Calu3 (cell line): Measurements from ENCODE around the gene PHKA2. TPM values are rescaled to one million over a fixed set of nuclear protein-coding genes. Genes with fewer than 3 reads are reported as not detected.

Experiments used
- BruUV-seq: library from RNA; stranded (reverse); fragments of 400-500 nt; replicated peaks from 2 replicates; lab custom pipeline; 2021; lab: Mats Ljungman, UMichigan
- CTCF ChIA-PET: fragments of 300-600 bp; sonication (Branson Sonifier 250); formaldehyde crosslinking; loops from one replicate; lab custom pipeline; 2022; ENCODE audit warnings: antibody characterized with exemption; lab: Charles Lee
- DNase-seq: peaks from one replicate; pipeline ENCODE4 v3.0.0; 2022
- H3K27ac Mint-ChIP-seq: one replicate; pipeline ENCODE4 v1.8.0; 2022; ENCODE audit warnings: mixed read lengths; ENCODE audit not compliant: unreplicated experiment
- H3K27me3 Mint-ChIP-seq: one replicate; pipeline ENCODE4 v1.8.0; 2022; ENCODE audit warnings: mixed read lengths; ENCODE audit not compliant: unreplicated experiment
- H3K36me3 Mint-ChIP-seq: one replicate; pipeline ENCODE4 v1.8.0; 2022; ENCODE audit warnings: mild to moderate bottlenecking, moderate library complexity, mixed read lengths; ENCODE audit not compliant: insufficient read depth, unreplicated experiment
- H3K4me1 Mint-ChIP-seq: one replicate; pipeline ENCODE4 v1.8.0; 2022; ENCODE audit warnings: mild to moderate bottlenecking, low read depth, mixed read lengths; ENCODE audit not compliant: unreplicated experiment
- H3K4me3 Mint-ChIP-seq: one replicate; pipeline ENCODE4 v1.8.0; 2022; ENCODE audit warnings: mild to moderate bottlenecking, low read depth, moderate library complexity, mixed read lengths; ENCODE audit not compliant: unreplicated experiment
- H3K9me3 Mint-ChIP-seq: one replicate; pipeline ENCODE4 v1.8.0; 2022; ENCODE audit warnings: low read depth, mixed read lengths; ENCODE audit not compliant: unreplicated experiment
- intact Hi-C: fragments of 100-400 bp; cut with micrococcal nuclease; formaldehyde crosslinking; loops from one replicate; pipeline ENCODE4 v1.10.0; 2022; ENCODE audit not compliant: unreplicated experiment
- total RNA-seq: library from RNA; stranded (reverse); gene quantifications from 2 replicates; pipeline ENCODE4 v1.2.3, GENCODE V29; 2022
- TF ChIP-seq, protein P1 (sequence below): fragments of 200-600 bp; IDR thresholded peaks from one replicate; pipeline ENCODE4 v1.8.0; 2022; ENCODE audit warnings: antibody characterized with exemption; ENCODE audit not compliant: unreplicated experiment

The PHKA2 gene
- total RNA-seq, 1 experiment from 2014 or later, result 47.6 TPM

DNA sequence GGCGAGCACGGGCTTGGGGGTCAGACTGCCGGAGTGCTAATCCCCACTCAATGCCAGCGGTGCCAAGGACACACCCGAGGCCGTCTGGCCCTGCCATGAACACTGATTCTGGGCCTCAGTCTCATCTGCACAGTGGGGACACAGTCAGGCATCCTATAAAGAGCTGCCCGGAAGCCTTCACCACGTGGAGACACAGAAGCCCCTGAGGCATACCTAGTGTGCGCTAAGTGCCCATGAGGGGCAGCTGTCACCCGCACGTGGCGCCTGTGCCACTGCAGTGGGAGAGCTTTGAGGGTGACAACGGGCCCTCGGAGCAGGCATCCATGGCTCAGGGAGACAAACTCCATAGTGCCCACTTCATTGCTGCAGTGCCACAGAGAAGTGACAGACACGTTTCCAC lies 86.3 kb downstream of the PHKA2 start:
- no peaks in the 10 kb centered on the region for H3K9me3 Mint-ChIP-seq

DNA sequence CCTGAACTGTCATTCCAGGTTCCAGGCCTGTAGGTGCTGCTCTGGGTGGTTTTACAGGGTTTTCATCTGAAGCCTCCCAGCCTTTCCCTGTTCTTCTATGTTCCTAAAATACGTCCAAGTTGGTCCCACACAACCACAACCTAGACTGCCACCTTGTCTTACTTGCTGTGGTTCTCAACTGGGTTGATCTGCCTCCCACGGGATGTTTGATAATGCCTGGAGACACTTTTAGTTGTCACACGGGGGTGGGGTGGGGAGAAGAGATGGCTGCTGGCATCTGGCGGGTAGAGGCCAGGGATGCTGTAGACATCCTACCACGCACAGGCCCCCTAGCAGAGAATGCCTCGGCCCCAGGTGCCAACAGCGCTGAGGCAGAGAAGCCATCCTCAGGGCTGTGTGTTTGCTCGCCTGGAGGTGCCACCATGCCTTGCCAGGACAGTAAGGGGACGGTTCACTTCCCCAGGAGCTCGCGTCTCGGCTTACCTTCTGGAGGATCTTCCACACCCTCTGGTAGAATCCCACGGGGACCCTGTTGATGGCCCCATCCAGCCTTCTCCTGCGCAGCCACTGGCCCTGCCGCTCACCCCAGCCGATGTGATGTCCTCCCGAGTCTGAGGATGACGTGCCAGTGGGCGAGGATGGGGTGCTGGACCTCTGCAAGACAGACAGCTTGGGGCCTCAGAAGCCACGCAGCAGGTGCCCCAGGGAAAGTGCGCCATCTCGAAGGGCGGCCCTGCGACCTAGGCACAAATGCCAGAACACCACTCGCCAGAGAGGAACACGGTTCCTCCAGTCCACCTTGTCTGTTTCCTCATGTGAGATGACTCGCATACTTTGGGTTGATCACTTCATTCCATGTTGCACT lies 87.0 kb downstream of the PHKA2 start:
- Mint-ChIP-seq H3K4me3 (no peak overlapping the region), H3K36me3 (no peaks in the 10 kb centered on the region), H3K27ac (no peak overlapping the region), H3K9me3 (no peaks in the 10 kb centered on the region), H3K4me1 (no peaks in the 10 kb centered on the region), H3K27me3 (no peaks in the 10 kb centered on the region)
- TF ChIP-seq, protein P1, sequence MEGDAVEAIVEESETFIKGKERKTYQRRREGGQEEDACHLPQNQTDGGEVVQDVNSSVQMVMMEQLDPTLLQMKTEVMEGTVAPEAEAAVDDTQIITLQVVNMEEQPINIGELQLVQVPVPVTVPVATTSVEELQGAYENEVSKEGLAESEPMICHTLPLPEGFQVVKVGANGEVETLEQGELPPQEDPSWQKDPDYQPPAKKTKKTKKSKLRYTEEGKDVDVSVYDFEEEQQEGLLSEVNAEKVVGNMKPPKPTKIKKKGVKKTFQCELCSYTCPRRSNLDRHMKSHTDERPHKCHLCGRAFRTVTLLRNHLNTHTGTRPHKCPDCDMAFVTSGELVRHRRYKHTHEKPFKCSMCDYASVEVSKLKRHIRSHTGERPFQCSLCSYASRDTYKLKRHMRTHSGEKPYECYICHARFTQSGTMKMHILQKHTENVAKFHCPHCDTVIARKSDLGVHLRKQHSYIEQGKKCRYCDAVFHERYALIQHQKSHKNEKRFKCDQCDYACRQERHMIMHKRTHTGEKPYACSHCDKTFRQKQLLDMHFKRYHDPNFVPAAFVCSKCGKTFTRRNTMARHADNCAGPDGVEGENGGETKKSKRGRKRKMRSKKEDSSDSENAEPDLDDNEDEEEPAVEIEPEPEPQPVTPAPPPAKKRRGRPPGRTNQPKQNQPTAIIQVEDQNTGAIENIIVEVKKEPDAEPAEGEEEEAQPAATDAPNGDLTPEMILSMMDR, result no peak
- CTCF ChIA-PET, result no interaction called here
- no peak for DNase-seq
- no TSS peak for BruUV-seq
- intact Hi-C loops, result no loop called here

More for the DNA sequence above, 86.3 kb downstream of the PHKA2 start:
- TF ChIP-seq, protein P1, result no peak
- Mint-ChIP-seq H3K4me1 (no peaks in the 10 kb centered on the region), H3K36me3 (no peaks in the 10 kb centered on the region), H3K27me3 (no peaks in the 10 kb centered on the region), H3K4me3 (no peak overlapping the region), H3K27ac (no peak overlapping the region)
- no peak for DNase-seq
- CTCF ChIA-PET, result no interaction called here
- intact Hi-C loops, result no loop called here
- no TSS peak for BruUV-seq

DNA sequence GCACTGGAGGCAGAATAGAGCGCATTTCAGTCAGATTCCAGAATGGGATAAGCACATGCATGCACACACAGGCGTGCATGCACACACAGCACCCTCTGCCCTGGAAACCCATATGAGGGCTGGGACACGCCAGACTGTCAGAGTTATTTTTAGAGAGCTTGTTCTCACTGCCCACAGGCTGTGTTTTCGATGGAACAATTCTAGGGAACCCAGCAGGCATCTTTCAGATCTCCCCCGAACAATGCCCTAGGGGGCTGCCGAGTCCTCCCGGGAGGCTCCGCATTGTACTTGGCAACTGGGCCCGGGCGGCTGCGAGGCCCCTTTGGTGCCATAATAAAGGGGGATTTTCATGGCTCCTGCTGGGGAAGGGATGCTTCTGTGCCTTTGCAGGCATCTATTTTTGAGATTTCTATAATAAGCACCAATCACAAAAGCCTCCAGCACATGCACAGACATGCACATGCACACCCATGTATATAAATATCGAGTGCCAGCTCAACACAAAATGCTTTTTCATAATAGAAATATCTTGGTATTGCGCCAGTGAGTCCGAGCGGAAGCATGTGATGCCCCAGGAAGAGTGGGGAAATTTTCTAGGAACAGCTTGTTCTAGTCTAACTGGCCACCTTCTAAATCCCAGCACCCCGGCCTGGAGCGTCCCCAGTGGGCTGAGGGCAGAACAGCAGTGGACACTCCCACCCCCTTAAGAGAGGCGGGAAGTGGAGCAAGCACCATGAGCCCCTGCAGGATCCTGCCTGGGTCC lies 88.5 kb downstream of the PHKA2 start:
- DNase-seq, result no peak
- Mint-ChIP-seq H3K36me3 (peaks cover 4% of the 10 kb centered on the region), H3K4me1 (no peaks in the 10 kb centered on the region), H3K4me3 (no peak overlapping the region), H3K27me3 (no peaks in the 10 kb centered on the region), H3K27ac (no peak overlapping the region), H3K9me3 (no peaks in the 10 kb centered on the region)
- TF ChIP-seq, protein P1, result no peak
- BruUV-seq, result no TSS peak
- CTCF ChIA-PET, result no interaction called here
- intact Hi-C loops, result no loop called here

DNA sequence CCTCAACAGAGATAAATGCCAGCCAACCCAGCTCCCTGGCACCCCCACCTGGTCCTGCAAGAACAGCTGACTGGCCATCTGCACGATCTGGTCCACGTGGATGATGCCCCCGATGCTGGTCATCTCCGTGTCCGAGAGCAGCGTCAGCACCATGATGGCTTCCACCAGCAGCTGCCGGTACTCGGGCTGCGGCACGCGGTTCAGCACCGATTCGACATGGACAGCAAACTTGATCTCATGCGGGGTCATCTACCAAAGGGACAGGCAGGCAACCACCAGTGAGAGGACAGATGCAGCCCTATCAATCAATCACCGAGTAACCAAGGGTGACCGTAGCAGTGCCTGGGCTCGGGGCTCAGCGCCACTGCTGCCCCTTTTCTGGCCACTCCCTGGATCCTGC lies 89.8 kb downstream of the PHKA2 start:
- H3K4me3 Mint-ChIP-seq, result no peak overlapping the region
- CTCF ChIA-PET, result no interaction called here
- no peak for DNase-seq
- TF ChIP-seq, protein P1, result no peak
- H3K4me1 Mint-ChIP-seq, result no peaks in the 10 kb centered on the region
- intact Hi-C loops, result no loop called here
- no peak overlapping the region for H3K27ac Mint-ChIP-seq
- H3K36me3 Mint-ChIP-seq, result peaks cover 4% of the 10 kb centered on the region
- no peaks in the 10 kb centered on the region for H3K27me3 Mint-ChIP-seq
- no peaks in the 10 kb centered on the region for H3K9me3 Mint-ChIP-seq
- BruUV-seq, result no TSS peak
